HG03565 (cell line): Measurements from ENCODE around the gene MRPL40.

ENCODE experiments used
- ATAC-seq: cut with Tn5 transposase; IDR thresholded peaks from one replicate; pipeline ENCODE4 v1.9.1; 2021; ENCODE audit warnings: mild to moderate bottlenecking, moderate library complexity; ENCODE audit not compliant: unreplicated experiment

The MRPL40 gene

DNA sequence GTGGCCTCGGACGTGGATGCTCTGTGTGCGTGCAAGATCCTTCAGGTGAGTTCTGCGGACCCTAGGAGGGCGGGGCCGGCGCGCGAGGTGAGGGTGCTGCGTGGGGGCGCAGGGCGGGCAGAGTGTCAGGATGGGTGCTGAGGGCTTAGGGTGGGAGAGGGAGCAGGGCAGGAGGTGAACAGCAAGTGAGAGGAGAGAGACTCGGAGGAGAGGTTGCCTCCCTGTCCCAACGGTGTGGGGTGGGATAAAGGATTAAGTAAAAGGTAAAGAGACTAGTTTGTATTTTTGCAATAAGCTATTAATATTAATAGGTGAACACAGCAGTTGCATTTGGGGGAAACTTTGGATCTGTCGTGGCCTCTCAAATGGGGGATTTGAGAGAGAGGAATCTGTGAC lies 47.8 kb downstream of the MRPL40 start:
- no peak for ATAC-seq

DNA sequence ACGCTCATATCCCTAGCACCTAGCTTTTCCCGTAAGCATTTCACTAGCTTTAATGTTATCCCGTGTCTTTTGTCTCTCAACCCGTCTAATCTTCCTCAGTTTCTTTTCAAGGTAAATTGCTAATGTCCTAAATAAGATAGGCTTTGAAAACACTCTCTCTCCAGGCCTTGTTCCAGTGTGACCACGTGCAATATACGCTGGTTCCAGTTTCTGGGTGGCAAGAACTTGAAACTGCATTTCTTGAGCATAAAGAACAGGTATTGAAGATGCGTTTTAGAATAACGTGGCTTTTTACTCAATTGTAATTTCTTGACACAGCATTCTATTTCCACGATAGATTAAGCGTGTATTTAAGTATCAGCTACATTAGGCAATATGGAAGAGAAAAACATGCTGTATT lies 48.4 kb downstream of the MRPL40 start:
- ATAC-seq, result no peak

DNA sequence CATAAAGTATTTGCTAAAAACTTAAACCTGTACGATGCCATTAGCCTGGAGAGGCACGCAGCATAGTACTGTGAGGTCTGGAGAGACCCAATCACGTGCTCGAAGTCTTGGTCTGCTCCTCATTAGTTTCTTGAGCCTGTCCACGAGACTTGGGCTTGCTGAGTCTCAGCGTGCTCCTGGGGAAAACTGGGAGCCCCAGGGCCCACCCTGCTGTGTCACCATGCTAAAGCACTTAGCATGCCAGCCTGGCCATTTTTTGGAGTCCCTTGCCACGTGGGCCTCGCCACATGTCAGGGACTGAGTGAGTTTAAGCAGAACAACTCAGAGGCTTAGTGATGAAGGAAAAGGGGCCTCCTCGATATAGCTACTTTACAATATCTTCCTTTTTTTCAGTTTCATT lies 50.0 kb downstream of the MRPL40 start:
- ATAC-seq, result no peak

DNA sequence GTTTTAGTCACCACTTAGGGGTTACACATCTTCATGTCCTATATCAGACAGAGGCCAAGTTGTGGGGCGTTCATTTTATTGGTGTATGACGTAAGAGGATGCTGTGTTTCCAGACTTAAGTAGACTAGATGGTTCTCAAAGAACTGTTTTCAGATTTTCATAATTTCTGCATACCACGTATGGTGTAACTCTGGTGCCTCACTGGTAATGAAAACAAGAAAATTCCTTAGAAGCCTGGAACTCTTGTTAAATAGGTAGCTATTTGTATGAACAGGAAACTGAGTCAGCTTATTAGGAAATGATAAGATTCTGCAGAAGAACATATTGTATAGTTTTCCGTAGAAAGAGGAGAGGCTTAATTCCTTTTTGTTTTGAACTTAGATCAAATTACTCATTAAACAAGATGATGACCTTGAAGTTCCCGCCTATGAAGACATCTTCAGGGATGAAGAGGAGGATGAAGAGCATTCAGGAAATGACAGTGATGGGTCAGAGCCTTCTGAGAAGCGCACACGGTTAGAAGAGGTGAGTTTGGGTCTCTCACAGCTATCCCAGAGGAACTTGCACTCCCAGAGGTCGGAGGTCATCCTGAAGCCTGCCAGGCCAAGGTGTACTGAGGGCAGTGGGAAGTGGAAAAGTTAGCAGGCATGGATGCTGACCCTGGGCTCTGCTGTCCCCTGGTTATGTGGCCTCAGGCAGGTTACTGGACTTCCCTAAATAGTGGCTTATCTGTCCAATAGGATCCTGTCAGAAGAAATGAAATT lies 51.3 kb downstream of the MRPL40 start:
- no peak for ATAC-seq
